HG03025 (cell line): Measurements from ENCODE around the gene OR2AT4.
"Not testable (repeated sequence)": the region's sequence is repeated elsewhere in the genome, so short reads cannot be mapped to it uniquely, and the experiment has no call there.

ENCODE experiments used
- ATAC-seq: cut with Tn5 transposase; IDR thresholded peaks from one replicate; pipeline ENCODE4 v1.9.1; 2021; ENCODE audit warnings: mild to moderate bottlenecking, moderate library complexity; ENCODE audit not compliant: unreplicated experiment, low FRiP score

The OR2AT4 gene

DNA sequence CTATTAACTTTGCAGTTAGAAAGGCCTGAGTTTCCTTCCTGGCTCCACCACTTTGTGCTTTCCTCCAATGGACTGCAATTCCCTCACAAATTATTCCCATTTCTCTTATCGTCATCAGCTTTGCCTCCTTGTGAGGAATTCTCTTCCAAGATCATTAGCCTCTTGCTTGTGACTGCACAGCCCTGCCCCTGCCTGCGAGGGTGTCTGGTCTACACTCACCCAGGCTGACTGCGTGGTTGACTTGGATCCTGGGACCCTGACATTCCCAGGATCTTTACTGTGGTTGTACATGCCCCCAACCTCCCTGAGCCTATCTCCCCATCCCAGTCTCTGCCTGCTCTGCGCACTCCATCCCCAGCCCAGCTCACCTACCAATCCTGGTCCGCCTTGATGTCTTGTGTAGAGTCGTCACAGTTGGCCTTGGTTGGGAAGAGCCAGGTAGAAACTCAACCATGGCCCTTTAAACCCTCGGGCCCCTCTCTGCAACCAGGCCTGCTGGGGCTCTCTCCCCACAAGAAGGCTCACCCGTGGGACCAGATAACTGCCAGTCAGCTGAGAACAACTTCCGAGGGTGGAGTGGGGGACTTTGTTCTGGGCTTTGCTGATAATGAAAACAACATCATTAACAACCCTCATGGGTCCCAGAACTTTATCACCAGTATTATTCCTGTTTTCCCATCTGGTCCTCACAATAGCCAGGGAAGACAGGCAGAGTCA lies at the start of gene OR2AT4:
Gene OR2AT4, minus strand, starts transcription at position 421 of the 717 bp plus-strand sequence.
- no peak for ATAC-seq

- no peak for ATAC-seq
Measured at GRCh38 chr11:75145972-75146519, 49.4 kb upstream of the OR2AT4 start.

DNA sequence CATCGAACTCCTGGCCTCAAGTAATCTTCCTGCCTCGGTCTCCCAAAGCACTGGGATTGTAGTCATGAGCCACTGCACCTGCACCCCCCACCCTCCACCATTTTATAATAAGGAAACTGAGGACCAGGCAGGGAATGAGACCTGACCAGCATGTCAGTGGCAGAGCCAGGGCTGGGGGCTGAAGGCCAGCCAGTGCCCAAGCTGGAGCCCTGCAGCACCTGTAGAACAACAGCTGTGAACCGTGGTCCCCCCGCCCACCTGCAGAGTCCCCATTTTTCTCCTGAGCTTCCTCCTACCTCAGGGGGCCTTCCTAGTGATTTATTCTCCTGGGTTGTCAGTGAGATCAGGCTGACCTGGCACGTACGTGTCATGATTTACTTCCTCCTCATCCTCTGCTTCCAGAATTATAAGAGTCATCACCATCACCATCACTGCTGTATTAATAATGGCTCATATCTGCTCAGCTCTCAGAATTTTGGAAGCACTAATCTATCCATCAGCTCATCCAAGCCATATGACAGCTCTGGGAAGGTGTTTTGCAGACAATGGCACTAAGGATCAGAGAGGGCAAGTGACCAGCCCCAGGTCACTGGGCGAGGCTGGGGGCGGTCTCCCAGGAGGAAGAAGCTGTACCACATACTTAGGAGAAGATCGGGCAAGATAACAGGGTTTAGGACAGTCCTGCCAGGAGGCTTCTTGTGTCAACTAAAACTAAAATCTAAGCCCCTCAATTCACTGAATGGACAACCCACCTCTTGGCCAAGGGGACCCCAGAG lies 48.7 kb upstream of the OR2AT4 start:
- no peak for ATAC-seq

DNA sequence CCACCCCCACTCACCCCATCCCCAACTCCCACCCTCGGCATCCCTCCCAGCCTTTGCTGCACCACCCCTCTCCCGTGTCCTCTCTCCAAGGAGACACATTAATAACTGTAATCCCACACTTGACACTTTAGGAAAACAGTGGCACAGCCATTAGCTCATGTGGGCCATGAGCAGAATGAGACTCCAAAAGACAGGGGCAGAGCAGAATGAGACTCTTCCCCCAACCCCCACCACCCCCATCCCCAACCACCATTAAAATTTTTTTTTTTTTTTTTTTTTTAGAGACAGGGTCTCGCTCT lies 48.0 kb upstream of the OR2AT4 start:
- no peak for ATAC-seq

GRCh38 chr11:75143420-75143731 lies 46.7 kb upstream of the OR2AT4 start:
- no peak for ATAC-seq

- ATAC-seq, result no peak
Measured at GRCh38 chr11:75142714-75143419, 46.2 kb upstream of the OR2AT4 start.

DNA sequence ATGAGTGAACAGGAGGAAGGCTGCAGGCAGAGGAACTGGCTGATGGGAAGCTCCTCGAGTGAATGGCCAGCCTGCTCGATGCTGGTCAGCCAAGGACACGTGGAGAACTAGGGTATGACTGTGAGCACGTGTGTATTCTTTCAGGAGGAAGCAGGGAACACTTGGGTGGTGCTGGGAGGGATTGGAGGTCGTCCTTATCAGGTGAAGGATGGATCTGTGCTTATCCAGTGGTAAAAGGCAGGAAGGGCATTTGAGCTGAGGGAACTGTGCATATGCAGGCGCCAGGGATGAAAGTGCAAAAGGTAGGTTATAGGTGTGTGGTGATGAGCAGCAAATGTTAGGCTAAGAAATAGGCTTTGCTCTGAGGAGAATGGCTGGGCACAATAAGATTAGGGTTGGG lies 44.5 kb upstream of the OR2AT4 start:
- no peak for ATAC-seq

- no peak for ATAC-seq
Measured at GRCh38 chr11:75140269-75141138, 43.8 kb upstream of the OR2AT4 start.

GRCh38 chr11:75135651-75136050 lies 39.0 kb upstream of the OR2AT4 start:
- no peak for ATAC-seq

- ATAC-seq, result no peak
Measured at GRCh38 chr11:75135021-75135650, 38.5 kb upstream of the OR2AT4 start.

DNA sequence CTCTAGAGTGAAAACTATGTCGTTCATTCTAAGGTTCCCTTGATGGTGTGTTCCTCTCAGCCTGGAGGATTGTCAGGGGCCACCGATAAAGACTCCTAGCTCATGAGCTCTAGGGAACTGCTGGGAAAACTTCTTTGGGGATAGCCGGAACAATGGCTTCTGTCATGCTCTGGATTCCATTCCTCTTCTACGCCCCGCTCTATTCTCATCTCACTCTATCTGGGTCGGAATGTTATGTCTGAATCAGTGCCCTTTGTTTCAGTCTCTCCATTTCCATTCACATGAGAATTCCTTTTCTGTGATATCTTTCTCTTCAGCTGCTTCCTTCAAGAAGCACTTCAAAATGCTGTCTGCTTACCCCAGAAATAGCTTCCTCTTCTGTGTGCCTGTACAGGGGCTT lies 37.3 kb upstream of the OR2AT4 start:
- ATAC-seq, result no peak

GRCh38 chr11:75132080-75132479 lies 35.4 kb upstream of the OR2AT4 start:
- ATAC-seq, result no peak

DNA sequence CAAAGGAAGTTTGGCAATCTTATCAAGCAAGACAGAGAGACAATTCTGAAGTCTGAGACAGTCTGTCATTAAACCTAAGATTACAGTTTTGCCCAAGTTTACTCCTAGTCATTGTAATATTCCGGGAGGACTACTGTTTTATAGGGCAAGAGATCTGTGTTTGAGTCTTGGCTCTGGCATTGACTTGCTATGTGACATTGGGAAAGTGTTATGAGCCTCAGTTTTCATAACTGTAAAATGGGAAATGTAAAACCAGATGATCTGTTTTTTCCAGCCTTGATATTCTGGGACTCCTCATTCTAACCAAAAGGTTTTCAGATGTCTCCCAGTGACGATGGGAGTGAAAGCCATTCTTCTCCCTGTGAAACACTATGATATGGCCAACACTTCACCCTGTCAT lies 29.9 kb upstream of the OR2AT4 start:
- ATAC-seq, result no peak

GRCh38 chr11:75118577-75118976 lies 21.9 kb upstream of the OR2AT4 start:
- no peak for ATAC-seq

DNA sequence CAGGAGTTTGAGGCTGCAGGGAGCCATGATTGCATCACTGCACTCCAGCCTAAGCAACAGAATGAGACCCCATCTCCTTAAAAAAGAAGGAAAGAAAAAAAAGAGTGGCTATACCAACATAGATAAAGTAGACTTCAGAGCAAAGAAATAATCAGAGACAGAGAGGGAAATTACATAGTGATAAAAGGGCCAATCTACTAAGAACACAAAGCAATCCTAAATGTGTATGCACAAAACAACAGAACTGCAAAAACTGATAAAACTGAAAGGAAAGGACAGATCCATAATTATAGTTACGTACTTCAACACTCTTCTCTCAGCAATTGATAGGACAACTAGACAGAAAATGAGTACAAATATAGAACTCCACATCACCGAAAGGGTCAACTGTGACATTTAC lies 17.8 kb upstream of the OR2AT4 start:
- ATAC-seq, result no peak

DNA sequence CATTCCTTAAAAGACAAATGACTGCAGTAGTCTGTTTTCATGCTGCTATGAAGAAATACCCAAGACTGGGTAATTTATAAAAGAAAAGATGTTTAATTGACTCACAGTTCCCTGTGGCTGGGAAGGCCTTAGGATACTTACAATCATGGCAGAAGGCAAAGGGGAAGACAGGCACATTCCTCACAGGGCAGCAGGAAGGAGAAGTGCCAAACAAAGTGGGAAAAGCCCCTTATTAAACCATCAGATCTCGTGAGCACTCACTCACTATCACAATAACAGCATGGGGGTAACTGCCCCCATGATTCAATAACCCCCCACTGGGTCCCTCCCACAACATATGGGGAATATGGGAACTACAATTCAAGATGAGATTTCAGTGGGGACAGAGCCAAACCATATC lies 16.4 kb upstream of the OR2AT4 start:
- no peak for ATAC-seq

DNA sequence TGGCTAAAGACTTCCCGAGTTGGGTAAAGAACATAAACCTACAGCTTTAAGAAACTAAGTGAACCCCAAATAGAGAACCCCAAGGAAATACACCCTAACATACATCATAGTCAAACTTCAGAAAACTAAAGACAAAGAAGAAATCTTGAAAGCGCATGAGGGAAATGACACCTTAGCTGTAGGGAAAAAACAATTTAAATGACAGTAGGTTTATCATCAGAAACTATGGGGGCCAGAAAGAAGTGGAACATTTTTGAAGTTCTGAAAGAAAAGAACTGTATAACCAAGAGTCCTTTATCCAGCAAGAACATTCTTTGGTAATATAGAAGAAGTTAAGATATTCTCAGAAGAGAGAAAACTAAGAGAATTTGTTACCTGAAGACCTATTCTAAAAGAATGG lies 15.5 kb upstream of the OR2AT4 start:
- no peak for ATAC-seq

DNA sequence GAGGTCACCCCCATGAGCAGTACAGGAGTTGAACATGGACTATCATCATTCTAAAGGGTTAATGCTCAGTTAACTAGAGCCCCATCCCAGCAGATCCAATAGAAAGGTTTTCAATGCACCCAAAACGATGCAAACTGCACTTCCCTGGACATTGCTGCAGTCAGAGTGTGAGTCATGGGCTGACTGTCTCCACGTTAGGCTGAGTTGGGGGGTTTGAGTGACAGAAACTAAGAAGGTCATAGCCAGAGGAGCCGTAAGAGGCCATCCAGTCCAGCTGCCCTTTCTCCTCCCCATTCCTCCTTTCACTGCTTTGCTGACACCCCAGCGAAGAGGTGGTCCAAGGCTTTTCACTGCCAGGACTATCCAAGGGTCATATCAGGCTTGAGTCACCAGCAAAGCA lies 10.5 kb upstream of the OR2AT4 start:
- no peak for ATAC-seq

- not testable (repeated sequence) for ATAC-seq
Measured at GRCh38 chr11:75105967-75106681, 9.4 kb upstream of the OR2AT4 start.
